Gastrocnemius medialis (tissue), 4 donors: ENCODE data around the gene NDUFS6.

Experiments
- POLR2A ChIP-seq, 2 donors: fragments of 450-650 bp; IDR thresholded peaks; one replicate each; pipeline ENCODE4 v1.6.1; 2017; ENCODE audit warnings: antibody characterized with exemption in 2 of 2, mild to moderate bottlenecking in 2 of 2, moderate library complexity in 2 of 2
- TF ChIP-seq, protein P1 (sequence below), 5 experiments: fragments of 450-650 bp in 3 of 5; fragments of 200-600 bp in 2 of 5; sonication (generic) in 2 of 5; IDR thresholded peaks in 4 of 5; conservative IDR thresholded peaks in 1 of 5; 1 replicate in 4 of 5; 2 replicates in 1 of 5; pipeline ENCODE4 v1.5.1; 2016 to 2019; ENCODE audit warnings: antibody characterized with exemption in 5 of 5, mild to moderate bottlenecking in 3 of 5, moderate library complexity in 3 of 5

DNA sequence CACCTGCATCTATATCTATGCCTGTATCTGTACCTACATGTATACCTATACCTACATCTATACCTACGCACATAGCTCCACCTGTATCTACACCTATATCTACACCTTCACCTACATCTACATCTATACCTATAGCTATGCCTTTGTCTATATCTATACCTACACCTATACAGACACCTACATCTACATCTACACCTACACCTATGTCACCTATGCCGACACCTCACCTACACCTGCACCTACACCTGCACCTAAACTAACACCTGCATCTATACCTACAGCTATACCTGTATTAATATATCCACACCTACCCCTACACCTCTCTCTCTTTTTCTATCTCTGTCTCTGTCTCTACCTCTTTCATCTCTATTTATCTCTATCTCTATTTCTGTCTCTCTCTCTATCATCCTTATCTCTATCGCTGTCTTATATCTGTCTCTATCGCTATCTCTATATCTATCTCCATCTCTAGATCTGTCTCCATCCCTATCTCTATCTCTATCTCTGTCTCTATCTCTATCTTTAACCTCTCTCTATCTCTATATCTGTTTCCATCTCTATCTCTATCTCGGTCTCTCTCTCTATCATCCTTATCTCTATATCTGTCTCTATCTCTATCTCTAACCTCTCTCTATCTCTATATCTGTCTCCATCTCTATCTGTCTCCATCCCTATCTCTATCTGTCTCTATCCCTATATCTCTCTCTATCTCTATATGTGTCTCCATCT lies 43.7 kb downstream of the NDUFS6 start:
- TF ChIP-seq, protein P1, sequence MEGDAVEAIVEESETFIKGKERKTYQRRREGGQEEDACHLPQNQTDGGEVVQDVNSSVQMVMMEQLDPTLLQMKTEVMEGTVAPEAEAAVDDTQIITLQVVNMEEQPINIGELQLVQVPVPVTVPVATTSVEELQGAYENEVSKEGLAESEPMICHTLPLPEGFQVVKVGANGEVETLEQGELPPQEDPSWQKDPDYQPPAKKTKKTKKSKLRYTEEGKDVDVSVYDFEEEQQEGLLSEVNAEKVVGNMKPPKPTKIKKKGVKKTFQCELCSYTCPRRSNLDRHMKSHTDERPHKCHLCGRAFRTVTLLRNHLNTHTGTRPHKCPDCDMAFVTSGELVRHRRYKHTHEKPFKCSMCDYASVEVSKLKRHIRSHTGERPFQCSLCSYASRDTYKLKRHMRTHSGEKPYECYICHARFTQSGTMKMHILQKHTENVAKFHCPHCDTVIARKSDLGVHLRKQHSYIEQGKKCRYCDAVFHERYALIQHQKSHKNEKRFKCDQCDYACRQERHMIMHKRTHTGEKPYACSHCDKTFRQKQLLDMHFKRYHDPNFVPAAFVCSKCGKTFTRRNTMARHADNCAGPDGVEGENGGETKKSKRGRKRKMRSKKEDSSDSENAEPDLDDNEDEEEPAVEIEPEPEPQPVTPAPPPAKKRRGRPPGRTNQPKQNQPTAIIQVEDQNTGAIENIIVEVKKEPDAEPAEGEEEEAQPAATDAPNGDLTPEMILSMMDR (IDR thresholded peaks at IDR 0.05 in 4 of 5, conservative IDR thresholded peaks at IDR 0.05 in 1 of 5), result no peak
- TF ChIP-seq POLR2A (IDR thresholded peaks at IDR 0.05), result no peak
